Skeletal muscle satellite cell (primary cell): ENCODE measurements around the gene OSCP1. TPM values are rescaled to one million over a fixed set of nuclear protein-coding genes. Genes with fewer than 3 reads are reported as not detected.
A peak's percentile ranks its signal among the peaks of the same experiment; 100 is the strongest.
"Not testable (repeated sequence)": the region's sequence is repeated elsewhere in the genome, so short reads cannot be mapped to it uniquely, and the experiment has no call there.

Source experiments
- H3K27me3 ChIP-seq: 2 replicates; pipeline ENCODE4 v1.7.0; 2013; ENCODE audit warnings: low read length; ENCODE audit not compliant: control insufficient read depth, insufficient read depth
- H3K36me3 ChIP-seq: 2 replicates; pipeline ENCODE4 v1.7.0; 2013; ENCODE audit warnings: mild to moderate bottlenecking, control low read depth, low read length; ENCODE audit not compliant: insufficient read depth
- H3K4me1 ChIP-seq: 2 replicates; pipeline ENCODE4 v1.7.0; 2013; ENCODE audit warnings: low read length; ENCODE audit not compliant: control insufficient read depth, insufficient read depth
- H3K4me2 ChIP-seq: 2 replicates; pipeline ENCODE4 v1.7.0; 2013; ENCODE audit warnings: mild to moderate bottlenecking, low read length
- H3K4me3 ChIP-seq: 2 replicates; pipeline ENCODE4 v1.7.0; 2013; ENCODE audit warnings: low read length
- H3K9ac ChIP-seq: 2 replicates; pipeline ENCODE4 v1.7.0; 2013; ENCODE audit warnings: mild to moderate bottlenecking, low read depth, low read length, moderate library complexity
- H3K9me3 ChIP-seq: replicated peaks from 2 replicates; pipeline ENCODE4 v1.7.0; 2013; ENCODE audit warnings: mild to moderate bottlenecking, control low read depth, low read length
- total RNA-seq: library from RNA; depleted of rRNA; stranded (reverse); fragments of >200 nt; gene quantifications from 2 replicates; pipeline ENCODE4 v1.2.3, GENCODE V29; 2012; rRNA removed

The OSCP1 gene
- 7.4 and 10.1 TPM in 2 replicates for total RNA-seq

GRCh38 chr1:36450270-36450918, at the start of gene OSCP1:
OSCP1 (minus strand) TSS chr1:36450451; CDS start chr1:36450369, 82 bp downstream.
- H3K9ac ChIP-seq: peak within 1 kb of the TSS; percentile 90
- peaks cover 13% of the 10 kb centered on the region for H3K36me3 ChIP-seq
- H3K4me3 ChIP-seq: peak within 1 kb of the TSS; percentile 79
- peak within 1 kb of the TSS; percentile 90 for H3K4me2 ChIP-seq
- H3K9me3 ChIP-seq: no peaks in the 10 kb centered on the region
- peaks cover 4% of the 10 kb centered on the region for H3K4me1 ChIP-seq
- H3K27me3 ChIP-seq: no peaks in the 10 kb centered on the region

GRCh38 chr1:36497207-36497606, 47.0 kb upstream of the OSCP1 start:
- Histone ChIP-seq H3K4me3 (no peak overlapping the region), H3K36me3 (no peaks in the 10 kb centered on the region), H3K4me2 (no peak overlapping the region), H3K9ac (no peak overlapping the region), H3K4me1 (no peaks in the 10 kb centered on the region), H3K27me3 (peaks cover 29% of the 10 kb centered on the region), H3K9me3 (no peaks in the 10 kb centered on the region)

- Histone ChIP-seq H3K9ac (no peak overlapping the region), H3K9me3 (no peaks in the 10 kb centered on the region), H3K36me3 (no peaks in the 10 kb centered on the region), H3K4me2 (no peak overlapping the region), H3K4me3 (no peak overlapping the region), H3K27me3 (peaks cover 33% of the 10 kb centered on the region), H3K4me1 (no peaks in the 10 kb centered on the region)
Observed at GRCh38 chr1:36494971-36495370, 44.7 kb upstream of the OSCP1 start.

GRCh38 chr1:36493524-36493923, 43.3 kb upstream of the OSCP1 start:
- Histone ChIP-seq H3K9ac (no peak overlapping the region), H3K4me1 (no peaks in the 10 kb centered on the region), H3K4me2 (no peak overlapping the region), H3K9me3 (no peaks in the 10 kb centered on the region), H3K4me3 (no peak overlapping the region), H3K36me3 (no peaks in the 10 kb centered on the region), H3K27me3 (peaks cover 33% of the 10 kb centered on the region)

- H3K9ac ChIP-seq: no peak overlapping the region
- peaks cover 26% of the 10 kb centered on the region for H3K27me3 ChIP-seq
- H3K9me3 ChIP-seq: no peaks in the 10 kb centered on the region
- H3K4me3 ChIP-seq: no peak overlapping the region
- H3K4me1 ChIP-seq: no peaks in the 10 kb centered on the region
- H3K4me2 ChIP-seq: no peak overlapping the region
- no peaks in the 10 kb centered on the region for H3K36me3 ChIP-seq
Observed at GRCh38 chr1:36492491-36492890, 42.2 kb upstream of the OSCP1 start.

GRCh38 chr1:36489258-36490051, 39.2 kb upstream of the OSCP1 start:
- H3K4me1 ChIP-seq, H3K4me2 ChIP-seq, H3K4me3 ChIP-seq, H3K36me3 ChIP-seq, H3K9me3 ChIP-seq, H3K9ac ChIP-seq: not testable (repeated sequence)
- peaks cover 31% of the 10 kb centered on the region for H3K27me3 ChIP-seq

GRCh38 chr1:36487906-36488305, 37.7 kb upstream of the OSCP1 start:
- no peaks in the 10 kb centered on the region for H3K36me3 ChIP-seq
- no peak overlapping the region for H3K4me2 ChIP-seq
- no peak overlapping the region for H3K4me3 ChIP-seq
- peaks cover 34% of the 10 kb centered on the region for H3K27me3 ChIP-seq
- no peaks in the 10 kb centered on the region for H3K9me3 ChIP-seq
- H3K4me1 ChIP-seq: no peaks in the 10 kb centered on the region
- no peak overlapping the region for H3K9ac ChIP-seq

GRCh38 chr1:36487336-36487725, 37.1 kb upstream of the OSCP1 start:
- H3K4me1 ChIP-seq, H3K9ac ChIP-seq, H3K4me2 ChIP-seq, H3K4me3 ChIP-seq, H3K36me3 ChIP-seq, H3K9me3 ChIP-seq: not testable (repeated sequence)
- peaks cover 30% of the 10 kb centered on the region for H3K27me3 ChIP-seq

- Histone ChIP-seq H3K36me3 (no peaks in the 10 kb centered on the region), H3K27me3 (peaks cover 29% of the 10 kb centered on the region), H3K9me3 (no peaks in the 10 kb centered on the region), H3K4me3 (no peak overlapping the region), H3K4me1 (no peaks in the 10 kb centered on the region), H3K9ac (no peak overlapping the region), H3K4me2 (no peak overlapping the region)
Observed at GRCh38 chr1:36486439-36487335, 36.4 kb upstream of the OSCP1 start.

- no peak overlapping the region for H3K4me2 ChIP-seq
- H3K9ac ChIP-seq: no peak overlapping the region
- H3K9me3 ChIP-seq: no peaks in the 10 kb centered on the region
- H3K27me3 ChIP-seq: peaks cover 32% of the 10 kb centered on the region
- no peaks in the 10 kb centered on the region for H3K4me1 ChIP-seq
- no peak overlapping the region for H3K4me3 ChIP-seq
- no peaks in the 10 kb centered on the region for H3K36me3 ChIP-seq
Observed at GRCh38 chr1:36486093-36486438, 35.8 kb upstream of the OSCP1 start.

GRCh38 chr1:36484099-36484498, 33.8 kb upstream of the OSCP1 start:
- H3K9ac ChIP-seq: no peak overlapping the region
- H3K4me1 ChIP-seq: no peaks in the 10 kb centered on the region
- H3K36me3 ChIP-seq: no peaks in the 10 kb centered on the region
- H3K4me3 ChIP-seq: no peak overlapping the region
- no peaks in the 10 kb centered on the region for H3K9me3 ChIP-seq
- peaks cover 48% of the 10 kb centered on the region for H3K27me3 ChIP-seq
- no peak overlapping the region for H3K4me2 ChIP-seq
